GM18868 (cell line): ENCODE measurements around the gene TMEM109.

ENCODE experiments used
- ATAC-seq: cut with Tn5 transposase; IDR thresholded peaks from one replicate; pipeline ENCODE4 v1.9.1; 2021; ENCODE audit warnings: mild to moderate bottlenecking, moderate library complexity; ENCODE audit not compliant: unreplicated experiment

The TMEM109 gene

DNA sequence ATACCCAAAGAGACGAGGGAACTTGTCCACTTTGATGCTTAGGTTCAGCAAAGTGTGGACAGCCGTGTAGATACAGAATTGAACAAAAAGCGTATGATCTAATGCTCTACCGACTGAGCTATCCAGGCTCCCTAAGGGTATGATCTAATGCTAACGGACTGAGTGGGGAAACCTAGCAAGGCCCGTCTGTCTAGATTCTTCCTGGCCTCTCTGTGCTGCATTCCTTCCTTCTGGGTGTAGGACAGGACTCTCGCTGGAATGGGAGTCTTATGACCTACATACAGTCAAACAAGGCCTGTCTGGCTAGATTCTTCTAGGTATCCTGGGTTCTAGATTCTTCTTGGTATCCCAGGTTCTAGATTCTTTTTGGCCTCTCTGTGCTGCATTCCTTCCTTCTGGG is 46.4 kb downstream of the TMEM109 start:
- no peak for ATAC-seq

DNA sequence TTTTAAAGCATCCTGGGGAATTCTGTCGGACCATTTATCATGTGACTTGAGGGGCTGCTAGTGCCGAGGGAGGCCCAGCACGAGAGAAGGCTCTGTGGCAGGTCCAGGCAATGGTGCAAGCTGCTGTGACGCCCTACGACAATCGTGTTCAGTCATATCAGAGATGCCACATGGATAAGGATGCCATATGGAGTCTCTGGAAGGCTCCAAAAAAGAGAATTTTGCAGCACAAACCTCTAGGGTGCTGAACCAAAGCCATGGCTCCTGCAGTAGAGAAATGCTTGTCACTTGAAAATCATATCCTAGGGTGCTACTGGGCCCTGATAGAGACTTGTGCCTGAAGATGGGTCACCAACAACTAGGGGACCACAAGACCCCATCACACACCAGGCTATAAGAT is 50.8 kb downstream of the TMEM109 start:
- ATAC-seq = no peak

DNA sequence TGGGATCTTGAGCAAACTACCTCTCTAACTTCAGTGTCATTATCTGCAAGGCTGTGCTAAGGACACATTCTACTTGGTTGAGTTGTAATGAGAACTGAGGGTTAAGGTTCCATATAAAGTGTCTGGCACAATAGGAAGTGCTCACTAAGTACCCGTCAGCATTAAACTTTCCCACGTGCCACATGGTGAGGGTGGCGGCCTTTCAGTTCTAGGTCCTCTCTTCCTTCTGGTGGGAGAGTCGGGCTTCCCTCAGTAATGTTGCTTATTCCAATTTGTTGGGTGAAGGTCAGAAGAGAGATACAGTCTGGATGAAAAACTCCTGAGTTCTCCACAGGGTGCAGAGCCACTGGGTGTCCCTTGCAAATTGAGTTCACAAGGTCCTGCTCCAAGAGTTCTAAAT is 52.9 kb downstream of the TMEM109 start:
- ATAC-seq = no peak

DNA sequence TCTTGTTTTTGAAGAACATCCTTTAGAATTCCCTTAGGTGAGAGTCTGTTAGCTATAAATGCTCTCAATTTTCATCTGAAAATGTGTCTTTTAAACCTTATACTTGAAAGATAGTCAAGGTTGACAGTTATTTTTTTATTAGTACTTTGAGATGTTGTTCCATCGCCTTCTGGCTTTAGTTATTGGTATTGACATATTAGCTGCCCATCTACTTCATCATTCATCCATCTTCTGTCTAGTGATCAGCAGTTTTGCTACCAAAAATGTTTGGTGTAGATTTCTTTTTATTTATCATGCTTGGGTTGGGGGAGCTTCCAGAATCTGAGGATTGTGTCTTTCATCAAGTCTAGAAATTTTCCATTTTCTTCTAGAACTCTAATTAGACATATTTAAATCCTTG is 54.3 kb downstream of the TMEM109 start:
- no peak for ATAC-seq

DNA sequence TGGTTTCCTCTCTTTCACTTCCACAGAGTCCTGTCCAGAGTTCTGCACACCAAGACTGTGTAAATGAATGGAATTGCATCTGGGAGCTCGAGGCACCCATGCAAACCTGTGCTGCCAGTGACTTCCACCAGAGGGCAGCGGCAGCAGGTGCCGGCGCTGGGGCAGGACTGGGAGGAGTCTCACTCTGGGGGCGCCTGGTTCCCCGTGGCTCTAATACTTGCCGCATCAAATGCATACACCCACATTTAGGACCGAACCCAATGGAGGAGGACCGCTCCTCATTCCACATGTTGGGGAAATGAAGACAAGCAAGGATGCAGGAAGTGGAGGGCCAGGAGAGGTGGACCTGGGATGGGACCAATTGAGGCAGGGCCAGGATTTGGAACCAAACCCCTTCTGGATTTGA is 56.4 kb downstream of the TMEM109 start:
- ATAC-seq = peak; percentile 69

DNA sequence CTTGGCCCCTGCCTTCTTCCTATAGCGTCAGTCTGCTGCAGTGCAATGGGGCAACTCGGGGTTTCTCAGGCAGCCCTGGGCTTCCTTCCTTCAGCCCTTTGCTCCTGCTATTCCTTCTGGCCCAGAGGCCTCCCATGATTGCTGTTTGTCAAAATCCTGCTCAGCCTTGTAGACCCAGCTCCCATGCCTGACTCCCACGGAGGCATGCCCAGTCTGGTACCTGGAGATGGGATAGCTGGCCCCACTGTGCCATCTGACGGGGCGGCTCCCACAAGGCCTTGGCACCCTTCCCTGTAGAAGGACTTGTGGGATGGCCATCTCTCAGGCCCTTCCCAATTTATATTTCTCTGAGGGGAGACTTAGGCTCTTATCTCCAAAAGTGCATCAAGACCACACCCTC is 56.9 kb downstream of the TMEM109 start:
- no peak for ATAC-seq

DNA sequence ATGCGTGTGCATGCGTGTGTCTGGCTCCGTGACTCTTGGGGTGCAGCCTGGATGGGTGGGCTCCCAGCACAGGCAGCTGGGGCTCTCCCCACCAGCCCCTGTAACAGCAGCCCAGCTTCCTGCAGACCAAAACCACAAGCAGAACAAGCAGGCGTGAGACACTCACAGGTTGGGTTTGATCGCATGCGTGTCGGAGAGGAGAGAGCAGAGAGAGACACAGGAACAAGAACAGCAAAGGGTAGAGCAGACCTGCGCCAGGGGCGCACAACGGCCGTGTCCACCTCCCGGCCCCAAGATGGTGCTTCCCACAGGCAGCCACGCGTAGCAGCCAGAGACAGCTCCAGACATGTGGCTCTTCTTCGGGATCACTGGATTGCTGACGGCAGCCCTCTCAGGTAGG is 57.6 kb downstream of the TMEM109 start, which contains the start of gene CD6:
TSS of gene CD6 (plus strand) at position 161 of the 400 bp plus-strand sequence. CDS start at position 347, 186 bp downstream.
- ATAC-seq = no peak

DNA sequence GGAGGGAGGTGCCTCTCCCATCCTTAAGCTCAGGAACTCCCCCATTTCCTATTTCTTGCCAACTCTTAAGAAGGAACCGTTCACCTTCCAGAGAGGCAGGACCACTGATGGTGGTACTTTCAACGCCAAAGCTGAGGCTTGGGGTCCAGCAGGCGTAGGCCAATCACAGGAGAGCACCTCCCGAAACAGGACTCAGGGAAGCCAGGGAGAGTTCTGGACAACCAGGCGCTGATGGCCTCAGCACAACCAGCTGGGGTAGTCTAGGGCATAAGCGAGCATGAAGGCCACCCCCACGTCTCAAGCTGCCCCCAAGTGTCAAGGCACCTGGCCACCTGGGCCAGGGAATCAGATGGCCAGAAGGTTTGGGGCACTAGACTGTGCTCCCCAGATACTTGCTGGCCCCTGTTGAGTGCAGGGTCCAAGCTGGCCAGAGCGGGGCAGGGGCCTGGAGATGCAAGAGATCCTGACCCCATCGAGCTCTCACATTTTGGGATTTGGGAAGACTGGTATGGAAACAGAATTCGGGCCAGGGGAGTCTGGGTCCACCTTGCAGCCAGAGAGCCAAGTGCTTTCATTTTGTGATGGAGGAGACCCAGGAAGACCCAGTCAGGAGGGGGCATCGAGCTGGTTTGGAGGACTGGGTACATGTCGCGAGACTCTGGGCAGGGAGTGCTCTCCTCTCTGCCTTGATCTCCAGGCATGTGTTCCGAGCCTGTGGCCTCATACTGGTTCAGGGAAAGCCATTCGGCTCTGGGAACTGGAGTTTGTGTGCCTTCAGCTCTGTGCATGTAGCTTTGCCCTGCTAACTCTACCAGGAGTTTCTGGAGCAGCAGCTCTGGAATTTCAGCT is 58.4 kb downstream of the TMEM109 start:
- ATAC-seq = no peak
